Mucosa of descending colon (tissue), 3 donors: ENCODE measurements around the gene POM121L12. TPM values are rescaled to one million over a fixed set of nuclear protein-coding genes. Genes with fewer than 3 reads are reported as not detected.

Experiments
- ATAC-seq: fragments of 200-7000 bp; cut with Tn5 transposase; one replicate; pipeline ENCODE4 v1.9.1; 2020; ENCODE audit warnings: mild to moderate bottlenecking, moderate library complexity
- DNase-seq, 3 donors: peaks; one replicate each; pipeline ENCODE4 v3.0.0-alpha.2; 2020
- H3K36me3 ChIP-seq: fragments of 200-600 bp; one replicate; pipeline ENCODE4 v1.8.0; 2021; ENCODE audit warnings: low read depth, mild to moderate bottlenecking
- H3K4me1 ChIP-seq: fragments of 200-600 bp; one replicate; pipeline ENCODE4 v1.8.0; 2021; ENCODE audit warnings: low read depth, mild to moderate bottlenecking
- H3K4me3 ChIP-seq: fragments of 200-600 bp; one replicate; pipeline ENCODE4 v1.8.0; 2021; ENCODE audit warnings: mild to moderate bottlenecking
- H3K9me3 ChIP-seq: fragments of 200-600 bp; one replicate; pipeline ENCODE4 v1.8.0; 2021; ENCODE audit warnings: mild to moderate bottlenecking
- intact Hi-C, 2 donors: fragments of 100-400 bp; cut with DNase I in 1 of 2; cut with micrococcal nuclease in 1 of 2; formaldehyde crosslinking; loops; one replicate each; pipeline versions ENCODE4 v1.11.0 to v1.11.1; 2022; cut with DNase I, micrococcal nuclease
- total RNA-seq, 3 donors: library from RNA; stranded (reverse); fragmentation: NEBNext Ultra II Directional in 2 of 3; extraction: Animal tissue kit (Norgen Biotek cat#: 25700) in 2 of 3; gene quantifications; one replicate each; pipeline versions ENCODE4 v1.2.1 to v1.2.4, GENCODE V29; 2021 to 2023
- TF ChIP-seq, protein P1 (sequence below): fragments of 200-600 bp; IDR thresholded peaks from one replicate; pipeline ENCODE4 v1.8.0; 2022; ENCODE audit warnings: antibody characterized with exemption, mild to moderate bottlenecking
- donor health status: DM: no; HTN: no; CAD: no; lungs with moderate emphysema.
- donor health status: DM: no; HTN: no; CAD: no.
- donor health status: DM: no; HTN: yes; CAD: no.

The POM121L12 gene
- total RNA-seq, 3 donors from 2014 or later = not detected

DNA sequence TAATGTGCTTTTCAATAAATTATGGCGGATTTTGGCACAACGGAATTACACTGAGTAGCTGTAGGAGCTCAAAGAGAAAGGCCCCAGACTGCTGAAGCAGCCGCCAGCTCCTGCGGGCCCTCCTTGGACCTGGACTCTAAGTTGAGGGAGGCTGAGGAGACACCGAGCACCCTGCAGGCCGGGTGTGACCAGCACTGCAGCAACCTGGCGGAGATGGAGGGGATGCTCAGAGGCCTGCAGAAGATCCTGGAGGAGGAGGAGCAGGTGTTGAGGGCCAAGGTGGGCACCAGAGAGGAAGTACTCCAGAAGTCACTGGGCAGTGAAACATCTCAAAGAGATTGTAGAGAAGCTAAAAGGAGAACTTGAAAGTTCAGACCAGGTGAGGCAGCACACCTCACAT, 33.0 kb upstream of the POM121L12 start:
- intact Hi-C loops = no loop called here
- no peak overlapping the region for H3K4me3 ChIP-seq
- H3K4me1 ChIP-seq = no peaks in the 10 kb centered on the region
- TF ChIP-seq, protein P1, sequence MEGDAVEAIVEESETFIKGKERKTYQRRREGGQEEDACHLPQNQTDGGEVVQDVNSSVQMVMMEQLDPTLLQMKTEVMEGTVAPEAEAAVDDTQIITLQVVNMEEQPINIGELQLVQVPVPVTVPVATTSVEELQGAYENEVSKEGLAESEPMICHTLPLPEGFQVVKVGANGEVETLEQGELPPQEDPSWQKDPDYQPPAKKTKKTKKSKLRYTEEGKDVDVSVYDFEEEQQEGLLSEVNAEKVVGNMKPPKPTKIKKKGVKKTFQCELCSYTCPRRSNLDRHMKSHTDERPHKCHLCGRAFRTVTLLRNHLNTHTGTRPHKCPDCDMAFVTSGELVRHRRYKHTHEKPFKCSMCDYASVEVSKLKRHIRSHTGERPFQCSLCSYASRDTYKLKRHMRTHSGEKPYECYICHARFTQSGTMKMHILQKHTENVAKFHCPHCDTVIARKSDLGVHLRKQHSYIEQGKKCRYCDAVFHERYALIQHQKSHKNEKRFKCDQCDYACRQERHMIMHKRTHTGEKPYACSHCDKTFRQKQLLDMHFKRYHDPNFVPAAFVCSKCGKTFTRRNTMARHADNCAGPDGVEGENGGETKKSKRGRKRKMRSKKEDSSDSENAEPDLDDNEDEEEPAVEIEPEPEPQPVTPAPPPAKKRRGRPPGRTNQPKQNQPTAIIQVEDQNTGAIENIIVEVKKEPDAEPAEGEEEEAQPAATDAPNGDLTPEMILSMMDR = no peak
- ATAC-seq (no peak), DNase-seq (no peak)
- H3K36me3 ChIP-seq = no peaks in the 10 kb centered on the region
- H3K9me3 ChIP-seq = peaks cover 22% of the 10 kb centered on the region

GRCh38 chr7:53003653-53004445, 31.6 kb upstream of the POM121L12 start:
- no peak overlapping the region for H3K4me3 ChIP-seq
- H3K9me3 ChIP-seq = peaks cover 22% of the 10 kb centered on the region
- no peak for ATAC-seq
- H3K4me1 ChIP-seq = no peaks in the 10 kb centered on the region
- TF ChIP-seq, protein P1 = no peak
- no peak for DNase-seq
- no peaks in the 10 kb centered on the region for H3K36me3 ChIP-seq
- intact Hi-C loops = no loop called here

- DNase-seq (no peak), ATAC-seq (no peak)
- intact Hi-C loops = no loop called here
- Histone ChIP-seq H3K36me3 (no peaks in the 10 kb centered on the region), H3K9me3 (peaks cover 7% of the 10 kb centered on the region), H3K4me3 (no peak overlapping the region), H3K4me1 (no peaks in the 10 kb centered on the region)
- TF ChIP-seq, protein P1 = no peak
These were observed 21.5 kb upstream of the POM121L12 start for GRCh38 chr7:53013925-53014324.

DNA sequence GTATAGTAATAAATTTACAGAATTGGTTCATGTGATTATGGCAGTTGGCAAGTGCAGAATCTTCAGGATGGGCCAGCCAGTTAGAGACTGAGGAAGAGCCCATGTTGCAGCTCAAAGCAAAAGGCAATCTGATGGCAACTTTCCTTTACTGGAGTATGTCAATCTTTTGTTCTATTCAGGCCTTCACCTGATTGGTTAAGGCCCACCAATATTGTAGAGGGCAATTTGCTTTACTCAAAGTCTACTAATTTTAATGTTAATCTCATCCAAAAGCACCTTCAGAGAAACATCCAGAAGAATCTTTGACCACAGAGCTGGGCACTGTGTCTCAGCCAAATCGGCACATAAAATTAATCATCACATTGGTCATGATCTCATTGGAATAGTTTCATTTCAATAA, 20.0 kb upstream of the POM121L12 start:
- no peak for DNase-seq
- Histone ChIP-seq H3K36me3 (no peaks in the 10 kb centered on the region), H3K4me3 (no peak overlapping the region), H3K4me1 (no peaks in the 10 kb centered on the region), H3K9me3 (peaks cover 7% of the 10 kb centered on the region)
- intact Hi-C loops = no loop called here
- TF ChIP-seq, protein P1 = no peak
- ATAC-seq = no peak

DNA sequence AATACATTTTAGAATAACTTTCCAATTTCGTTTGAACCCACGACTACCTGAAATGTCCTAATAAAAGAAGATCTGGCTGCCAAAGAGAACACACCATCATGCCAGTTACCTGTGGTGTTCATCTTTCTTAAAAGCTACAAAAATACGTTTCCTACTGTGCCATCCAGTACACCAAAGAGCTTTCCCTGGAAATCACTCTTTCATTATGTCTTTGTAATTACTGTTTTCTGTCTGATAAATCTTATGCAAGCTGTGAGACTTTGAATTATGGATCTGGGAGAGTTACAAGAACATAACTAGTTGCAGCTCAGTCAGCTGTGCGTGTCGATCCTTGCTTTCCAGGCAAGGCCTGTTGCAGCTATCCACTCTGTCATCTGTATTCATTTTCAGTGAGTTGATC, 12.5 kb upstream of the POM121L12 start:
- intact Hi-C loops = no loop called here
- H3K4me3 ChIP-seq = no peak overlapping the region
- TF ChIP-seq, protein P1 = no peak
- ATAC-seq (no peak), DNase-seq (no peak)
- H3K9me3 ChIP-seq = no peaks in the 10 kb centered on the region
- H3K36me3 ChIP-seq = no peaks in the 10 kb centered on the region
- no peaks in the 10 kb centered on the region for H3K4me1 ChIP-seq
